ENCODE data around the gene TSPAN18.

DNA sequence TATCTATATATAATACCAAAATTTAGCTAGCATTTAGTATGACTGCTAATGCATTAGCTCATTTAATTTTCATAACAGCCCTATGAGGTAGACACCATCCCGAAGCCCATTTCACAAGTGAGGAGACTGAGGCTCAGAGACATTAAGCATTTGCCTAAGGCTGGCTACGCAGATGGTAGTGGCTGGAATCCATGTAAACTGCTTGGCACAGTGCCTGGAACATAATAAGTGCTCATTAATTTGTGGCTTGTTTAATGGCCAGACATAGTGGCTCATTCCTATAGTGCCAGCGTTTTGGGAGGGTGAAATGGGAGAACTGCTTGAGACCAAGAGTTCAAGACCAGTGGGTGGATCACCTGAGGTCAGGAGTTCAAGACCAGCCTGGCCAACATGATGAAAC is 241.7 kb downstream of the TSPAN18 start:
- TF ChIP-seq, protein P1, sequence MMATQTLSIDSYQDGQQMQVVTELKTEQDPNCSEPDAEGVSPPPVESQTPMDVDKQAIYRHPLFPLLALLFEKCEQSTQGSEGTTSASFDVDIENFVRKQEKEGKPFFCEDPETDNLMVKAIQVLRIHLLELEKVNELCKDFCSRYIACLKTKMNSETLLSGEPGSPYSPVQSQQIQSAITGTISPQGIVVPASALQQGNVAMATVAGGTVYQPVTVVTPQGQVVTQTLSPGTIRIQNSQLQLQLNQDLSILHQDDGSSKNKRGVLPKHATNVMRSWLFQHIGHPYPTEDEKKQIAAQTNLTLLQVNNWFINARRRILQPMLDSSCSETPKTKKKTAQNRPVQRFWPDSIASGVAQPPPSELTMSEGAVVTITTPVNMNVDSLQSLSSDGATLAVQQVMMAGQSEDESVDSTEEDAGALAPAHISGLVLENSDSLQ (IDR thresholded peaks at IDR 0.05), result no peak
- TF ChIP-seq, protein P2, sequence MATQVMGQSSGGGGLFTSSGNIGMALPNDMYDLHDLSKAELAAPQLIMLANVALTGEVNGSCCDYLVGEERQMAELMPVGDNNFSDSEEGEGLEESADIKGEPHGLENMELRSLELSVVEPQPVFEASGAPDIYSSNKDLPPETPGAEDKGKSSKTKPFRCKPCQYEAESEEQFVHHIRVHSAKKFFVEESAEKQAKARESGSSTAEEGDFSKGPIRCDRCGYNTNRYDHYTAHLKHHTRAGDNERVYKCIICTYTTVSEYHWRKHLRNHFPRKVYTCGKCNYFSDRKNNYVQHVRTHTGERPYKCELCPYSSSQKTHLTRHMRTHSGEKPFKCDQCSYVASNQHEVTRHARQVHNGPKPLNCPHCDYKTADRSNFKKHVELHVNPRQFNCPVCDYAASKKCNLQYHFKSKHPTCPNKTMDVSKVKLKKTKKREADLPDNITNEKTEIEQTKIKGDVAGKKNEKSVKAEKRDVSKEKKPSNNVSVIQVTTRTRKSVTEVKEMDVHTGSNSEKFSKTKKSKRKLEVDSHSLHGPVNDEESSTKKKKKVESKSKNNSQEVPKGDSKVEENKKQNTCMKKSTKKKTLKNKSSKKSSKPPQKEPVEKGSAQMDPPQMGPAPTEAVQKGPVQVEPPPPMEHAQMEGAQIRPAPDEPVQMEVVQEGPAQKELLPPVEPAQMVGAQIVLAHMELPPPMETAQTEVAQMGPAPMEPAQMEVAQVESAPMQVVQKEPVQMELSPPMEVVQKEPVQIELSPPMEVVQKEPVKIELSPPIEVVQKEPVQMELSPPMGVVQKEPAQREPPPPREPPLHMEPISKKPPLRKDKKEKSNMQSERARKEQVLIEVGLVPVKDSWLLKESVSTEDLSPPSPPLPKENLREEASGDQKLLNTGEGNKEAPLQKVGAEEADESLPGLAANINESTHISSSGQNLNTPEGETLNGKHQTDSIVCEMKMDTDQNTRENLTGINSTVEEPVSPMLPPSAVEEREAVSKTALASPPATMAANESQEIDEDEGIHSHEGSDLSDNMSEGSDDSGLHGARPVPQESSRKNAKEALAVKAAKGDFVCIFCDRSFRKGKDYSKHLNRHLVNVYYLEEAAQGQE (IDR thresholded peaks at IDR 0.05; ENCODE audit: low read depth, low read length), result no peak
- no peak for TF ChIP-seq EGR1 (IDR thresholded peaks at IDR 0.05; ENCODE audit: borderline replicate concordance in 1 of 2, low read depth in 2 of 2, low read length in 2 of 2)
- TF ChIP-seq EZH2 (IDR thresholded peaks at IDR 0.05; ENCODE audit: borderline replicate concordance, control insufficient read depth, low read depth, low read length), result no peak
- no peak for TF ChIP-seq ZNF622 (IDR thresholded peaks at IDR 0.05)
- no peak for TF ChIP-seq POLR2AphosphoS5 (IDR thresholded peaks at IDR 0.05; ENCODE audit: low read length)
- TF ChIP-seq SIN3A (IDR thresholded peaks at IDR 0.05; ENCODE audit: low read depth, low read length), result no peak
- TF ChIP-seq, protein P3, sequence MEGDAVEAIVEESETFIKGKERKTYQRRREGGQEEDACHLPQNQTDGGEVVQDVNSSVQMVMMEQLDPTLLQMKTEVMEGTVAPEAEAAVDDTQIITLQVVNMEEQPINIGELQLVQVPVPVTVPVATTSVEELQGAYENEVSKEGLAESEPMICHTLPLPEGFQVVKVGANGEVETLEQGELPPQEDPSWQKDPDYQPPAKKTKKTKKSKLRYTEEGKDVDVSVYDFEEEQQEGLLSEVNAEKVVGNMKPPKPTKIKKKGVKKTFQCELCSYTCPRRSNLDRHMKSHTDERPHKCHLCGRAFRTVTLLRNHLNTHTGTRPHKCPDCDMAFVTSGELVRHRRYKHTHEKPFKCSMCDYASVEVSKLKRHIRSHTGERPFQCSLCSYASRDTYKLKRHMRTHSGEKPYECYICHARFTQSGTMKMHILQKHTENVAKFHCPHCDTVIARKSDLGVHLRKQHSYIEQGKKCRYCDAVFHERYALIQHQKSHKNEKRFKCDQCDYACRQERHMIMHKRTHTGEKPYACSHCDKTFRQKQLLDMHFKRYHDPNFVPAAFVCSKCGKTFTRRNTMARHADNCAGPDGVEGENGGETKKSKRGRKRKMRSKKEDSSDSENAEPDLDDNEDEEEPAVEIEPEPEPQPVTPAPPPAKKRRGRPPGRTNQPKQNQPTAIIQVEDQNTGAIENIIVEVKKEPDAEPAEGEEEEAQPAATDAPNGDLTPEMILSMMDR (IDR thresholded peaks at IDR 0.05 in 2 of 3, conservative IDR thresholded peaks at IDR 0.05 in 1 of 3; ENCODE audit: control insufficient read depth in 2 of 3, extremely low read depth in 1 of 3, insufficient read depth in 1 of 3, low read depth in 3 of 3, low read length in 3 of 3), result no peak
